Cardiac muscle cell (in vitro differentiated cells and primary cell): ENCODE measurements around the gene C11orf58. TPM values are rescaled to one million over a fixed set of nuclear protein-coding genes. Genes with fewer than 3 reads are reported as not detected.
A peak's percentile ranks its signal among the peaks of the same experiment; 100 is the strongest.

Experiments used
- DNase-seq, 2 donors: peaks; one replicate each; pipeline versions ENCODE4 v3.0.0 to v3.0.0-alpha.2; 2010 to 2017; ENCODE audit warnings: low read depth in 1 of 2, low spot score in 1 of 2
- H3K27ac ChIP-seq: fragments of 200-600 bp; sonication (generic); 2 replicates; pipeline ENCODE4 v1.5.1; 2016
- H3K27me3 ChIP-seq: fragments of 200-600 bp; sonication (generic); 2 replicates; pipeline ENCODE4 v1.6.0; 2016; ENCODE audit warnings: control low read depth
- H3K36me3 ChIP-seq: fragments of 200-600 bp; sonication (generic); 2 replicates; pipeline ENCODE4 v1.5.1; 2016; ENCODE audit warnings: control low read depth
- H3K4me1 ChIP-seq: fragments of 200-600 bp; sonication (generic); 2 replicates; pipeline ENCODE4 v1.8.1; 2017; ENCODE audit warnings: low read depth, mild to moderate bottlenecking, mixed run types
- H3K4me3 ChIP-seq: fragments of 200-600 bp; sonication (generic); 2 replicates; pipeline ENCODE4 v1.5.1; 2016; ENCODE audit warnings: mild to moderate bottlenecking
- H3K9me3 ChIP-seq: fragments of 200-600 bp; sonication (generic); 2 replicates; pipeline ENCODE4 v1.5.1; 2017; ENCODE audit warnings: low read depth, mild to moderate bottlenecking, control low read depth
- polyA plus RNA-seq: library from polyadenylated mRNA; unstranded; fragments of >200 nt; fragmentation: Nextera tagmentation; extraction: Ambion mirVana; gene quantifications from 2 replicates; pipeline ENCODE4 v1.2.1, GENCODE V29; 2016
- total RNA-seq: library from RNA; depleted of rRNA; stranded (reverse); fragments of >200 nt; gene quantifications from 2 replicates; pipeline ENCODE4 v1.2.3, GENCODE V29; 2016
- TF ChIP-seq, protein P1 (sequence below): IDR thresholded peaks from 2 replicates; pipeline ENCODE4 v1.5.1; 2012; ENCODE audit warnings: low read depth, mild to moderate bottlenecking, low read length

C11orf58 gene
- total and polyA plus RNA-seq, 2 experiments from 2014 or later = 157 to 232 TPM

DNA sequence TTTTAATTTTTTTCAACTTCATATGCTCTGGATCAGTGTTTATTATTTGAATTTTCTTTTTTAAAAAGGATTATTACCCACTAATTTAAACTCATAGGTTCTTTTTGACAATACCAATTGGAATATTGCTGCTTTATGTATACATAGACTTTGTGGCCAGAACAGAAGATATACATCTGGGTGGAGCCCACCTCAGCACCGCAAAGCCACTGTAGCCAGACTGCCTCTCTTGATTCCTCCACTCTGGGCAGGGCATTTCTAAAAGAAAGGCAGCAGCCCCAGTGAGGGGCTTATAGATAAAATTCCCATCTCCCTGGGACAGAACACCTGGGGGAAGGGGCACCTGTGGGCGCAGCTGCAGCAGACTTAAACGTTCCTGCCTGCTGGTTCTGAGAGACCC is 10.6 kb upstream of the C11orf58 start:
- DNase-seq = no peak
- Histone ChIP-seq H3K9me3 (no peaks in the 10 kb centered on the region), H3K36me3 (no peaks in the 10 kb centered on the region), H3K4me3 (no peak overlapping the region), H3K4me1 (no peaks in the 10 kb centered on the region), H3K27ac (no peak overlapping the region), H3K27me3 (no peaks in the 10 kb centered on the region)
- TF ChIP-seq, protein P1, sequence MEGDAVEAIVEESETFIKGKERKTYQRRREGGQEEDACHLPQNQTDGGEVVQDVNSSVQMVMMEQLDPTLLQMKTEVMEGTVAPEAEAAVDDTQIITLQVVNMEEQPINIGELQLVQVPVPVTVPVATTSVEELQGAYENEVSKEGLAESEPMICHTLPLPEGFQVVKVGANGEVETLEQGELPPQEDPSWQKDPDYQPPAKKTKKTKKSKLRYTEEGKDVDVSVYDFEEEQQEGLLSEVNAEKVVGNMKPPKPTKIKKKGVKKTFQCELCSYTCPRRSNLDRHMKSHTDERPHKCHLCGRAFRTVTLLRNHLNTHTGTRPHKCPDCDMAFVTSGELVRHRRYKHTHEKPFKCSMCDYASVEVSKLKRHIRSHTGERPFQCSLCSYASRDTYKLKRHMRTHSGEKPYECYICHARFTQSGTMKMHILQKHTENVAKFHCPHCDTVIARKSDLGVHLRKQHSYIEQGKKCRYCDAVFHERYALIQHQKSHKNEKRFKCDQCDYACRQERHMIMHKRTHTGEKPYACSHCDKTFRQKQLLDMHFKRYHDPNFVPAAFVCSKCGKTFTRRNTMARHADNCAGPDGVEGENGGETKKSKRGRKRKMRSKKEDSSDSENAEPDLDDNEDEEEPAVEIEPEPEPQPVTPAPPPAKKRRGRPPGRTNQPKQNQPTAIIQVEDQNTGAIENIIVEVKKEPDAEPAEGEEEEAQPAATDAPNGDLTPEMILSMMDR = no peak

DNA sequence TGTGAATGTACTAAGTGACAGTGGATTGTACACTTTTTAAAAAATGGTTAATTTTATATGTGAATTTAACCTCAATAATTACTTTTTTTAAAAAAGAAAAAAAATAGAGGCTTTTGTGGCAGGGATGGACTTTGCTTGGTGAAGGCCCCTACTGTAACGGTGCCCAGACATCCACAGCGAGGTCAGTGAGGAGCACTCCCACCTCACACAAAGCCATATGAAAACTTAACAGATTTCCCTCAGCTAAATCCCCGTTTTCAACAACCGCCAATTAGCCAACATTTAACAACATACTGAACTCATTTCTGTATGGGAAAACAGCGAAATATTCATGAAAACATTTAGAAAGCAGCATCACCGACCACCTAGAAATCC is 642 bp upstream of the C11orf58 start:
- peak; percentile 27 to 38 for DNase-seq
- no peaks in the 10 kb centered on the region for H3K9me3 ChIP-seq
- H3K36me3 ChIP-seq = no peaks in the 10 kb centered on the region
- H3K27ac ChIP-seq = peak overlapping the region; percentile 99
- H3K27me3 ChIP-seq = no peaks in the 10 kb centered on the region
- no peaks in the 10 kb centered on the region for H3K4me1 ChIP-seq
- TF ChIP-seq, protein P1 = no peak
- H3K4me3 ChIP-seq = peak overlapping the region; percentile 85

DNA sequence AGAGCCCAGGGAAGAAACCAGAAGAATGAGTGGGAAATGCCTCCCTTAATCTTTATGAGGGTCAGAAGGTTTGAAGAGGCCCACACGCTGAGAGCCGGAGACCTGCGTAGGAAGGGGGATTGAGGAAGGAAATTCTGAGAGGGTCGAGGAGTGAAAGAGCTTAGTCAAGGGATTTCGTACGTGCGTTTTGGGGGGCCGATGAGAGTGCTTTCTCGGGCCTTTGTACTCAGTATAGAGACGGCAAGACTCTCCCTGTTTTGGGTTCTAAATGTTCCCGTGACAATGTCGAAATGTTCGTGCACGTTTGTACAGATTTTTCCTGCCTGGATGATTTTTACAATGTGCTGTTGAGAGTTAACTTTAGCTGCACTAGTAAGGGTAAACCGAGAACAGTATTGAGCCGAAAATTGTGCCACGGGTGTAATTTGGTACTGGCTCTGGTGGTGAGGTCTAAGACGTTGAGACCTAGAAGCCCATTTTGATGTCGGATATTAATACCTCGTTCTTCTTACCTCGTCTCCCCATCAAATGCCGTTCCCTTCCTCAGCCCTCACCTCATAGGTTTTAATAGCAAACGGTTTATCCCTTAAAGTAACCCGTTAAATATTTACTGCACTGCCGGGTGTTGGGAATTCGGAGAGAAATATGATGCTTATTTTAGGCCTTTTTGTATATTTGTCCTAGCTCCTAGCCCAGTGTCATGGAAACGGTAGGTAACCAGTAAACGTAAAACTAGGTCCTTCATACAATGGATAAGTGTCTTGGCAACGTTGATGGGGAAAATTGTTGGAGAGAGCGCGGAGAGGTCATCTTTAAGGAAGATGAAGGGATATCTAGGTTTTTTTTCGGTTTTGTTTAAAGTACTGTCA is 734 bp downstream of the C11orf58 start:
- peaks cover 5% of the 10 kb centered on the region for H3K4me1 ChIP-seq
- no peaks in the 10 kb centered on the region for H3K9me3 ChIP-seq
- H3K36me3 ChIP-seq = peaks cover 1% of the 10 kb centered on the region
- TF ChIP-seq, protein P1 = no peak
- peak in 1 of 2 donors; percentile 46 for DNase-seq
- peak overlapping the region; percentile 99 for H3K27ac ChIP-seq
- H3K4me3 ChIP-seq = peak overlapping the region; percentile 85
- no peaks in the 10 kb centered on the region for H3K27me3 ChIP-seq

- peaks cover 24% of the 10 kb centered on the region for H3K36me3 ChIP-seq
- no peak overlapping the region for H3K27ac ChIP-seq
- no peaks in the 10 kb centered on the region for H3K9me3 ChIP-seq
- no peak overlapping the region for H3K4me3 ChIP-seq
- H3K4me1 ChIP-seq = peaks cover 5% of the 10 kb centered on the region
- DNase-seq = no peak
- TF ChIP-seq, protein P1 = no peak
- no peaks in the 10 kb centered on the region for H3K27me3 ChIP-seq
Measured at GRCh38 chr11:16741473-16741872, 3.0 kb downstream of the C11orf58 start.

DNA sequence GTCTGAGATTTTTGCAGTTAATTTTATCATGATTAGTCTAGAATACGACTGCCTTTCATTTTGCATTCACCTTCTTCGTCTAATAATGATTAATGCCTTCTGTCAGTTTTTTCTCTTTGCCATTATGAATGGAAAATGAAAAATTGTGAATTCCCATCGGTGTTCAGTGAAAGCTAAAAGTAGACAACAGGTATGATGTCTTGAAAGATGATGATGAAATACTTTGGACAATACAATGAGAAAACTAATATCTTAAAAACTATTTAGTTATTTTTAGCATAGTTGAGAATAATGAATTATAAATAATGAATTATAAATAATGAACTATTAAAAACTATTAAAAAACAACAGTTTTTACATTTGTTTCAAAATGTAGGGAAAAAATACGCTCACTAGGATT is 5.0 kb downstream of the C11orf58 start:
- peaks cover 42% of the 10 kb centered on the region for H3K36me3 ChIP-seq

More for the DNA sequence above, 5.0 kb downstream of the C11orf58 start:
- Histone ChIP-seq H3K27me3 (no peaks in the 10 kb centered on the region), H3K4me1 (peaks cover 5% of the 10 kb centered on the region), H3K4me3 (no peak overlapping the region), H3K27ac (no peak overlapping the region), H3K9me3 (no peaks in the 10 kb centered on the region)
- TF ChIP-seq, protein P1 = no peak
- DNase-seq = no peak
